HEK293 (cell line): Measurements from ENCODE around the gene KCNMA1.

Experiments used
- CTCF ChIA-PET: fragments of 350-600 bp; formaldehyde crosslinking; extraction: SDS; loops from one replicate; lab custom pipeline; 2021; ENCODE audit warnings: antibody characterized with exemption; lab: Yijun Ruan, JAX
- POLR2A ChIA-PET: fragments of 300-600 bp; formaldehyde crosslinking; extraction: SDS; loops from one replicate; lab custom pipeline; 2020; ENCODE audit warnings: antibody characterized with exemption, inconsistent platforms; lab: Yijun Ruan, JAX
- H3K27ac ChIP-seq: fragments of 200-500 bp; sonication (Bioruptor generic); 2 replicates; pipeline ENCODE4 v1.5.1; 2014; ENCODE audit warnings: low read depth, low read length, control low read depth, inconsistent platforms; ENCODE audit errors: extremely low read depth
- H3K36me3 ChIP-seq, 2 experiments: fragments of 200-500 bp in 1 of 2; sonication (Bioruptor generic) in 1 of 2; 1 replicate in 1 of 2; 2 replicates in 1 of 2; pipeline ENCODE4 v1.5.1; 2014 to 2017; ENCODE audit warnings: inconsistent platforms in 2 of 2, low read length in 2 of 2; ENCODE audit not compliant: control insufficient read depth in 2 of 2, insufficient read depth in 1 of 2
- H3K4me1 ChIP-seq: fragments of 200-500 bp; sonication (Bioruptor generic); 2 replicates; pipeline ENCODE4 v1.5.1; 2014; ENCODE audit warnings: mild to moderate bottlenecking, low read length, inconsistent platforms; ENCODE audit not compliant: control insufficient read depth, insufficient read depth
- H3K4me3 ChIP-seq: 2 replicates; pipeline ENCODE4 v1.5.1; 2011; ENCODE audit warnings: low read depth, mild to moderate bottlenecking, control low read depth, low read length, moderate library complexity
- H3K9me3 ChIP-seq: fragments of 200-500 bp; sonication (Bioruptor generic); 2 replicates; pipeline ENCODE4 v1.5.1; 2014; ENCODE audit warnings: low read depth, low read length, inconsistent platforms; ENCODE audit not compliant: control insufficient read depth, insufficient read depth
- BCL11B ChIP-seq: fragments of 450-650 bp; formaldehyde crosslinking; IDR thresholded peaks from 2 replicates; pipeline ENCODE4 v1.5.1; 2016; ENCODE audit warnings: low read depth, missing biosample characterization, missing genetic modification characterization
- GLI4 ChIP-seq: fragments of 450-650 bp; formaldehyde crosslinking; IDR thresholded peaks from 2 replicates; pipeline ENCODE4 v1.5.1; 2016; ENCODE audit warnings: missing biosample characterization, missing genetic modification characterization
- KLF10 ChIP-seq: fragments of 450-650 bp; IDR thresholded peaks from 2 replicates; pipeline ENCODE4 v1.5.1; 2018; ENCODE audit warnings: missing biosample characterization, mild to moderate bottlenecking, missing genetic modification characterization
- WT1 ChIP-seq: fragments of 450-650 bp; formaldehyde crosslinking; IDR thresholded peaks from 2 replicates; pipeline ENCODE4 v1.5.1; 2016; ENCODE audit warnings: missing biosample characterization, missing genetic modification characterization
- ZFHX2 ChIP-seq: fragments of 450-650 bp; formaldehyde crosslinking; conservative IDR thresholded peaks from 2 replicates; pipeline ENCODE4 v1.5.1; 2016; ENCODE audit warnings: missing biosample characterization, missing genetic modification characterization
- ZNF174 ChIP-seq: fragments of 450-650 bp; formaldehyde crosslinking; IDR thresholded peaks from 2 replicates; pipeline ENCODE4 v1.5.0; 2017; ENCODE audit warnings: missing biosample characterization, mild to moderate bottlenecking, missing genetic modification characterization
- ZNF274 ChIP-seq, 2 experiments: fragments of 200-500 bp in 1 of 2; fragments of 450-650 bp in 1 of 2; sonication (Bioruptor generic) in 1 of 2; formaldehyde crosslinking in 1 of 2; IDR thresholded peaks; 2 replicates each; pipeline versions ENCODE4 v1.5.1 to v1.6.1; 2014 to 2016; ENCODE audit warnings: borderline replicate concordance in 1 of 2, inconsistent platforms in 1 of 2, low read length in 1 of 2, missing biosample characterization in 1 of 2, missing genetic modification characterization in 1 of 2
- ZNF473 ChIP-seq: fragments of 450-650 bp; formaldehyde crosslinking; IDR thresholded peaks from 2 replicates; pipeline ENCODE4 v1.5.1; 2017; ENCODE audit warnings: missing biosample characterization, missing genetic modification characterization
- ZNF548 ChIP-seq: fragments of 450-650 bp; formaldehyde crosslinking; IDR thresholded peaks from 2 replicates; pipeline ENCODE4 v1.5.1; 2016; ENCODE audit warnings: missing biosample characterization, missing genetic modification characterization
- ZNF555 ChIP-seq: fragments of 450-650 bp; formaldehyde crosslinking; conservative IDR thresholded peaks from 2 replicates; pipeline ENCODE4 v1.5.1; 2017; ENCODE audit warnings: missing biosample characterization, mild to moderate bottlenecking, missing genetic modification characterization, inconsistent platforms
- ZNF596 ChIP-seq: fragments of 450-650 bp; IDR thresholded peaks from 2 replicates; pipeline ENCODE4 v1.5.0; 2018; ENCODE audit warnings: missing biosample characterization, mild to moderate bottlenecking, missing genetic modification characterization, moderate library complexity
- ZNF629 ChIP-seq: fragments of 450-650 bp; formaldehyde crosslinking; IDR thresholded peaks from 2 replicates; pipeline ENCODE4 v1.5.1; 2017; ENCODE audit warnings: missing biosample characterization, missing genetic modification characterization
- ZNF664 ChIP-seq: fragments of 450-650 bp; formaldehyde crosslinking; IDR thresholded peaks from 2 replicates; pipeline ENCODE4 v1.5.1; 2016; ENCODE audit warnings: missing biosample characterization, missing genetic modification characterization
- ZNF76 ChIP-seq: fragments of 450-650 bp; formaldehyde crosslinking; IDR thresholded peaks from 2 replicates; pipeline ENCODE4; 2016; ENCODE audit warnings: low read depth, missing biosample characterization, missing genetic modification characterization, borderline replicate concordance
- ZNF777 ChIP-seq: fragments of 450-650 bp; formaldehyde crosslinking; IDR thresholded peaks from 2 replicates; pipeline ENCODE4 v1.5.1; 2017; ENCODE audit warnings: missing biosample characterization, missing genetic modification characterization, borderline replicate concordance
- TF ChIP-seq, protein P1 (sequence below): fragments of 450-650 bp; formaldehyde crosslinking; IDR thresholded peaks from 2 replicates; pipeline ENCODE4 v1.5.1; 2017; ENCODE audit warnings: missing biosample characterization, mild to moderate bottlenecking, missing genetic modification characterization, moderate library complexity
- TF ChIP-seq, protein P2 (sequence below): fragments of 450-650 bp; formaldehyde crosslinking; IDR thresholded peaks from 2 replicates; pipeline ENCODE4 v1.5.1; 2017; ENCODE audit warnings: missing biosample characterization, missing genetic modification characterization
- TF ChIP-seq, protein P3 (sequence below): fragments of 450-650 bp; formaldehyde crosslinking; IDR thresholded peaks from 2 replicates; pipeline ENCODE4 v1.5.1; 2016; ENCODE audit warnings: missing biosample characterization, missing genetic modification characterization
- TF ChIP-seq, protein P4 (sequence below): fragments of 450-650 bp; formaldehyde crosslinking; IDR thresholded peaks from 2 replicates; pipeline ENCODE4 v1.5.1; 2016; ENCODE audit warnings: missing biosample characterization, missing genetic modification characterization
- TF ChIP-seq, protein P5 (sequence below): fragments of 450-650 bp; formaldehyde crosslinking; IDR thresholded peaks from 2 replicates; pipeline ENCODE4 v1.5.1; 2016; ENCODE audit warnings: missing biosample characterization, missing genetic modification characterization
- TF ChIP-seq, protein P6 (sequence below): fragments of 450-650 bp; formaldehyde crosslinking; IDR thresholded peaks from 2 replicates; pipeline ENCODE4 v1.5.1; 2016; ENCODE audit warnings: missing biosample characterization, missing genetic modification characterization

The KCNMA1 gene

DNA sequence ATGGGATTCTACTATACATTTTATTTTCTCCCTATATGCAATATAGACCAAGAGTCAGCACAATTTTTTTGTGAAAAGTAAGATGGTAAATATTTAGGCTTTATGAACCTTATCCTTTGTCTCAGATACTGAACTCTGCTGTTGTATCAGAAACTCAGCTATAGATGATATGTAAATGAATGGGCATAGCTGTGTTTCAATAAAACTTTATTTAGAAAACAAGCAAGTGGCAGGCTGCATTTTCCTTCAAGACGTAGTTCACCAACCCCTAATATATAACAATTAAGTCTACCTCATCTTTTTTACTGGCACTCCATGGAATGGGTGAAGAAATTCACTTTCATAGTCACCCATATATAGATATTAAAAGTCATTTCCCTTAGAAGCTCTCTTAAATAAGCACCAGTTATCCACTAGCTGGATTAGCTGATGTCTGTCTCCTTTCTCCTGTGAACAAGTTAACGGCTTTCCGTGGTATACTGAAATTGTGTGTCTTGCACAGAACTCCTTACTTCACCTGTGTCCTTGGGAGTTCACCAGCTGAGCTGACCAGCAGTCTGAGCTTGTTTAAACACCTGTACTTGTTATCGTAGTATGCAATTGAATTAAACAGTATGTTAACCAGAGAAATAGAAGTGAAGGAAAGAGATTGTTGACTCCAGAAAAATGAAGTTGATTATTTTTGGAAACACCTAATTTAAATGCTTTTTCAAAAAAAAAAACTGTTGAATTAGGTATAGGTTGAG, 770.6 kb downstream of the KCNMA1 start (continued):
- TF ChIP-seq ZFHX2: no peak
- TF ChIP-seq ZNF174 (tag by site-specific recombination): no peak
- no peak for TF ChIP-seq ZNF777
- TF ChIP-seq BCL11B (tag by site-specific recombination): no peak

DNA sequence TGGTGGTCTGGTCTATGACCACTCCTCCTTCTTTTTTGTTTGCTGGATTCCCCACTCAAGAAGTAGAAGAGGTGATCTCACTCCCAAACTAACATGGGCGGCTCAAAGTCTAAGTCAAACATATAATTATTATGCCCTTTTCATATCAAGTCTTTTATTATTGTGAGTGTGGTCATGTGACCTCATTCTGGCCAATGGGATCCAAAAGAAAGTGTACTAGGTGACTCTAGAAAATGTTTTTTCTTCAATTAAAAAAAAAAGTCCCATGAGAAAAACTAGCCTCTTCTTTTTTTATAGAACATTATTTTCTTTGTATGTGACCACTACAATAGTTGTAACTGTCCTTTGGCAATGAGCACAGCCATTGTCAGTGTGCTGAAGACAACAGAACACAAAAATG, 772.7 kb downstream of the KCNMA1 start:
- no peaks in the 10 kb centered on the region for H3K36me3 ChIP-seq
- no peak overlapping the region for H3K4me3 ChIP-seq
- H3K9me3 ChIP-seq: no peaks in the 10 kb centered on the region
- TF ChIP-seq, protein P1, sequence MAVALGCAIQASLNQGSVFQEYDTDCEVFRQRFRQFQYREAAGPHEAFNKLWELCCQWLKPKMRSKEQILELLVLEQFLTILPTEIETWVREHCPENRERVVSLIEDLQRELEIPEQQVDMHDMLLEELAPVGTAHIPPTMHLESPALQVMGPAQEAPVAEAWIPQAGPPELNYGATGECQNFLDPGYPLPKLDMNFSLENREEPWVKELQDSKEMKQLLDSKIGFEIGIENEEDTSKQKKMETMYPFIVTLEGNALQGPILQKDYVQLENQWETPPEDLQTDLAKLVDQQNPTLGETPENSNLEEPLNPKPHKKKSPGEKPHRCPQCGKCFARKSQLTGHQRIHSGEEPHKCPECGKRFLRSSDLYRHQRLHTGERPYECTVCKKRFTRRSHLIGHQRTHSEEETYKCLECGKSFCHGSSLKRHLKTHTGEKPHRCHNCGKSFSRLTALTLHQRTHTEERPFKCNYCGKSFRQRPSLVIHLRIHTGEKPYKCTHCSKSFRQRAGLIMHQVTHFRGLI (tag by site-specific recombination): no peak
- TF ChIP-seq ZNF596 (tag by site-specific recombination) (no peak), KLF10 (tag by site-specific recombination) (no peak), ZNF629 (tag by site-specific recombination) (no peak), ZNF473 (tag by site-specific recombination) (no peak), ZNF555 (tag by site-specific recombination) (no peak), ZNF548 (tag by site-specific recombination) (no peak), WT1 (tag by site-specific recombination) (no peak), GLI4 (tag by site-specific recombination) (no peak), ZNF664 (tag by site-specific recombination) (no peak), ZNF274 (IDR thresholded peaks at IDR 0.05; ENCODE audit: low read length) (no peak), ZNF274 (tag by site-specific recombination; IDR thresholded peaks at IDR 0.05; ENCODE audit: borderline replicate concordance) (no peak), BCL11B (tag by site-specific recombination) (no peak), ZNF76 (tag by site-specific recombination) (no peak)
- TF ChIP-seq, protein P2, sequence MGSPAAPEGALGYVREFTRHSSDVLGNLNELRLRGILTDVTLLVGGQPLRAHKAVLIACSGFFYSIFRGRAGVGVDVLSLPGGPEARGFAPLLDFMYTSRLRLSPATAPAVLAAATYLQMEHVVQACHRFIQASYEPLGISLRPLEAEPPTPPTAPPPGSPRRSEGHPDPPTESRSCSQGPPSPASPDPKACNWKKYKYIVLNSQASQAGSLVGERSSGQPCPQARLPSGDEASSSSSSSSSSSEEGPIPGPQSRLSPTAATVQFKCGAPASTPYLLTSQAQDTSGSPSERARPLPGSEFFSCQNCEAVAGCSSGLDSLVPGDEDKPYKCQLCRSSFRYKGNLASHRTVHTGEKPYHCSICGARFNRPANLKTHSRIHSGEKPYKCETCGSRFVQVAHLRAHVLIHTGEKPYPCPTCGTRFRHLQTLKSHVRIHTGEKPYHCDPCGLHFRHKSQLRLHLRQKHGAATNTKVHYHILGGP (tag by site-specific recombination): no peak
- TF ChIP-seq, protein P3, sequence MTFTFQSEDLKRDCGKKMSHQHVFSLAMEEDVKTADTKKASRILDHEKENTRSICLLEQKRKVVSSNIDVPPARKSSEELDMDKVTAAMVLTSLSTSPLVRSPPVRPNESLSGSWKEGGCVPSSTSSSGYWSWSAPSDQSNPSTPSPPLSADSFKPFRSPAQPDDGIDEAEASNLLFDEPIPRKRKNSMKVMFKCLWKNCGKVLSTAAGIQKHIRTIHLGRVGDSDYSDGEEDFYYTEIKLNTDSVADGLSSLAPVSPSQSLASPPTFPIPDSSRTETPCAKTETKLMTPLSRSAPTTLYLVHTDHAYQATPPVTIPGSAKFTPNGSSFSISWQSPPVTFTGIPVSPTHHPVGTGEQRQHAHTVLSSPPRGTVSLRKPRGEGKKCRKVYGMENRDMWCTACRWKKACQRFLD (tag by site-specific recombination): no peak
- TF ChIP-seq, protein P4, sequence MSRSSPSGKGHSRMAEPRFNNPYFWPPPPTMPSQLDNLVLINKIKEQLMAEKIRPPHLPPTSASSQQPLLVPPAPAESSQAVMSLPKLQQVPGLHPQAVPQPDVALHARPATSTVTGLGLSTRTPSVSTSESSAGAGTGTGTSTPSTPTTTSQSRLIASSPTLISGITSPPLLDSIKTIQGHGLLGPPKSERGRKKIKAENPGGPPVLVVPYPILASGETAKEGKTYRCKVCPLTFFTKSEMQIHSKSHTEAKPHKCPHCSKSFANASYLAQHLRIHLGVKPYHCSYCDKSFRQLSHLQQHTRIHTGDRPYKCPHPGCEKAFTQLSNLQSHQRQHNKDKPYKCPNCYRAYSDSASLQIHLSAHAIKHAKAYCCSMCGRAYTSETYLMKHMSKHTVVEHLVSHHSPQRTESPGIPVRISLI (tag by site-specific recombination): no peak
- TF ChIP-seq, protein P5, sequence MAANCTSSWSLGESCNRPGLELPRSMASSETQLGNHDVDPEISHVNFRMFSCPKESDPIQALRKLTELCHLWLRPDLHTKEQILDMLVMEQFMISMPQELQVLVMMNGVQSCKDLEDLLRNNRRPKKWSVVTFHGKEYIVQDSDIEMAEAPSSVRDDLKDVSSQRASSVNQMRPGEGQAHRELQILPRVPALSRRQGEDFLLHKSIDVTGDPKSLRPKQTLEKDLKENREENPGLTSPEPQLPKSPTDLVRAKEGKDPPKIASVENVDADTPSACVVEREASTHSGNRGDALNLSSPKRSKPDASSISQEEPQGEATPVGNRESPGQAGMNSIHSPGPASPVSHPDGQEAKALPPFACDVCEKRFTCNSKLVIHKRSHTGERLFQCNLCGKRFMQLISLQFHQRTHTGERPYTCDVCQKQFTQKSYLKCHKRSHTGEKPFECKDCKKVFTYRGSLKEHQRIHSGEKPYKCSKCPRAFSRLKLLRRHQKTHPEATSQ (tag by site-specific recombination): no peak
- TF ChIP-seq, protein P6, sequence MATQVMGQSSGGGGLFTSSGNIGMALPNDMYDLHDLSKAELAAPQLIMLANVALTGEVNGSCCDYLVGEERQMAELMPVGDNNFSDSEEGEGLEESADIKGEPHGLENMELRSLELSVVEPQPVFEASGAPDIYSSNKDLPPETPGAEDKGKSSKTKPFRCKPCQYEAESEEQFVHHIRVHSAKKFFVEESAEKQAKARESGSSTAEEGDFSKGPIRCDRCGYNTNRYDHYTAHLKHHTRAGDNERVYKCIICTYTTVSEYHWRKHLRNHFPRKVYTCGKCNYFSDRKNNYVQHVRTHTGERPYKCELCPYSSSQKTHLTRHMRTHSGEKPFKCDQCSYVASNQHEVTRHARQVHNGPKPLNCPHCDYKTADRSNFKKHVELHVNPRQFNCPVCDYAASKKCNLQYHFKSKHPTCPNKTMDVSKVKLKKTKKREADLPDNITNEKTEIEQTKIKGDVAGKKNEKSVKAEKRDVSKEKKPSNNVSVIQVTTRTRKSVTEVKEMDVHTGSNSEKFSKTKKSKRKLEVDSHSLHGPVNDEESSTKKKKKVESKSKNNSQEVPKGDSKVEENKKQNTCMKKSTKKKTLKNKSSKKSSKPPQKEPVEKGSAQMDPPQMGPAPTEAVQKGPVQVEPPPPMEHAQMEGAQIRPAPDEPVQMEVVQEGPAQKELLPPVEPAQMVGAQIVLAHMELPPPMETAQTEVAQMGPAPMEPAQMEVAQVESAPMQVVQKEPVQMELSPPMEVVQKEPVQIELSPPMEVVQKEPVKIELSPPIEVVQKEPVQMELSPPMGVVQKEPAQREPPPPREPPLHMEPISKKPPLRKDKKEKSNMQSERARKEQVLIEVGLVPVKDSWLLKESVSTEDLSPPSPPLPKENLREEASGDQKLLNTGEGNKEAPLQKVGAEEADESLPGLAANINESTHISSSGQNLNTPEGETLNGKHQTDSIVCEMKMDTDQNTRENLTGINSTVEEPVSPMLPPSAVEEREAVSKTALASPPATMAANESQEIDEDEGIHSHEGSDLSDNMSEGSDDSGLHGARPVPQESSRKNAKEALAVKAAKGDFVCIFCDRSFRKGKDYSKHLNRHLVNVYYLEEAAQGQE: no peak
- POLR2A ChIA-PET: no interaction called here
- CTCF ChIA-PET: interaction anchor here (1.1 kb wide), 1 partner anchor 249 kb away, joined by 3 read pairs; no protein-coding TSS in a partner anchor
- H3K27ac ChIP-seq: no peak overlapping the region
- no peaks in the 10 kb centered on the region for H3K4me1 ChIP-seq
